Type B pancreatic cell (in vitro differentiated cells): ENCODE measurements around the gene PRICKLE2. TPM values are rescaled to one million over a fixed set of nuclear protein-coding genes. Genes with fewer than 3 reads are reported as not detected.
A peak's percentile ranks its signal among the peaks of the same experiment; 100 is the strongest.

Source experiments
- DNase-seq: peaks from one replicate; pipeline ENCODE4 v3.0.0; 2021; ENCODE audit warnings: mixed read lengths; ENCODE audit not compliant: unreplicated experiment; ENCODE audit errors: extremely low spot score
- H3K27ac Mint-ChIP-seq: 2 replicates; pipeline ENCODE4 v1.8.0; 2021; ENCODE audit warnings: mild to moderate bottlenecking, mixed read lengths
- H3K27me3 Mint-ChIP-seq: 2 replicates; pipeline ENCODE4 v1.8.0; 2021; ENCODE audit warnings: mixed read lengths
- H3K36me3 Mint-ChIP-seq: 2 replicates; pipeline ENCODE4 v1.8.0; 2021; ENCODE audit warnings: mixed read lengths
- H3K4me1 Mint-ChIP-seq: one replicate; pipeline ENCODE4 v1.8.0; 2021; ENCODE audit warnings: mixed read lengths; ENCODE audit not compliant: unreplicated experiment
- H3K4me3 Mint-ChIP-seq: 2 replicates; pipeline ENCODE4 v1.8.0; 2021; ENCODE audit warnings: mild to moderate bottlenecking, mixed read lengths
- H3K9me3 Mint-ChIP-seq: 2 replicates; pipeline ENCODE4 v1.8.0; 2021; ENCODE audit warnings: mixed read lengths
- total RNA-seq: library from RNA; stranded (reverse); gene quantifications from 2 replicates; pipeline ENCODE4 v1.2.1, GENCODE V29; 2021; ENCODE audit warnings: low replicate concordance
- TF ChIP-seq, protein P1 (sequence below): fragments of 200-600 bp; sonication (generic); conservative IDR thresholded peaks from 2 replicates; pipeline ENCODE4 v1.5.0; 2021; ENCODE audit warnings: antibody characterized with exemption, mild to moderate bottlenecking

Gene PRICKLE2
- total RNA-seq, 1 donor from 2014 or later = 23.6 TPM

DNA sequence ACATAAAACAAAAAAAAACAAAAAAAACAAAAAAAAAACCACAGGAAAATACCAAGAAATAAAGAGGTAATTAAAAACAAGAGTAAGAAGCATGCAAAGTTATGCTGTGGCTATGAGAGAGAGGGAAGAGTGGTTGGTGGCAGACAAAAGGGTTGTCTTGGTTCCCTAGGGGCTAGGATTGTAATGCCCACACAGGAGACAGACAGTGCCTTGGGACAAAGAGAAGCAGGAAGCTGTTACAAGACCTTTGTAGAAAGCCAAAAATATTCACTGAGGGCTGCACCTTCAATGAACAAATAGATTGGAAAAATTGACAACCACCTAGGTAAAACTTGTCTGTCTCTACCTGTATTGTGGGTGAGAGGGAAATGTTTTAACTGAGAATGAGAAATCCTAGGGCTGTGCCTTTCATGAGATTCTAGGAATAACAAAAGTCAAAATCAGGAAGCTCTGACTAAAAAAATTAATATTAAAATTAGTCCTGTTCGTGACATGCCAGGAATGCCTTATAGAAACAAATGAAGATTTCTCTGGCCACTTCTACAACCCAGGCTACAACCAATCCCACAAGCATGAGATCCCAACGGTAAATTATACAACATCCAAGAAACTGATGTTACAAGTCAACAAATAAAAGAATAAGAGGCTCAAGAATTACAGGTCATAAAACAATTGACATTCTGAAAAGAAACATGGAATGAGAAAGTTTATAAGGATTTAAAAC, 45.0 kb upstream of the PRICKLE2 start:
- peaks cover 30% of the 10 kb centered on the region for H3K4me1 Mint-ChIP-seq
- H3K27me3 Mint-ChIP-seq = peaks cover 9% of the 10 kb centered on the region
- DNase-seq = no peak

DNA sequence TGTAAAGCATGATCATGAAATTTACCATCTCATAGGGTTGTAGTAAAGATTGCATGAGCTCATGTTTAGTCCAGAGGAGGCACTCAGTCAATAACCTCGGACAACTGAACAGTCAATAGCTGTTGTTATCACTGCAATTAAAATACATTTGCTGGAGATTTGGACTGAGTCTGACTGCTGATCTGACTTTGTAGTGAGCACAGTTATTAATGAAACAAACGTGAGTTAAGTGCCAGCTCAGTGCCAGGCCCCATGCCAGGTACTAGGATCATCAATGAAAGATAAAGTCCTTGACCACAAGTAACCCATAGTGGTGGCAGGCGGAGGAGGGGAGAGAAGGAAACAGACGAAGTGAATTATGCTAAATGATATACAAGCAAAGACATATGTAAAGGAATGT, 43.7 kb upstream of the PRICKLE2 start:
- Mint-ChIP-seq H3K9me3 (peaks cover 12% of the 10 kb centered on the region), H3K36me3 (peaks cover 3% of the 10 kb centered on the region), H3K4me1 (peaks cover 41% of the 10 kb centered on the region), H3K4me3 (peak overlapping the region; percentile 80), H3K27ac (no peak overlapping the region), H3K27me3 (peaks cover 9% of the 10 kb centered on the region)
- TF ChIP-seq, protein P1, sequence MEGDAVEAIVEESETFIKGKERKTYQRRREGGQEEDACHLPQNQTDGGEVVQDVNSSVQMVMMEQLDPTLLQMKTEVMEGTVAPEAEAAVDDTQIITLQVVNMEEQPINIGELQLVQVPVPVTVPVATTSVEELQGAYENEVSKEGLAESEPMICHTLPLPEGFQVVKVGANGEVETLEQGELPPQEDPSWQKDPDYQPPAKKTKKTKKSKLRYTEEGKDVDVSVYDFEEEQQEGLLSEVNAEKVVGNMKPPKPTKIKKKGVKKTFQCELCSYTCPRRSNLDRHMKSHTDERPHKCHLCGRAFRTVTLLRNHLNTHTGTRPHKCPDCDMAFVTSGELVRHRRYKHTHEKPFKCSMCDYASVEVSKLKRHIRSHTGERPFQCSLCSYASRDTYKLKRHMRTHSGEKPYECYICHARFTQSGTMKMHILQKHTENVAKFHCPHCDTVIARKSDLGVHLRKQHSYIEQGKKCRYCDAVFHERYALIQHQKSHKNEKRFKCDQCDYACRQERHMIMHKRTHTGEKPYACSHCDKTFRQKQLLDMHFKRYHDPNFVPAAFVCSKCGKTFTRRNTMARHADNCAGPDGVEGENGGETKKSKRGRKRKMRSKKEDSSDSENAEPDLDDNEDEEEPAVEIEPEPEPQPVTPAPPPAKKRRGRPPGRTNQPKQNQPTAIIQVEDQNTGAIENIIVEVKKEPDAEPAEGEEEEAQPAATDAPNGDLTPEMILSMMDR = no peak
- no peak for DNase-seq

More for the DNA sequence above, 45.0 kb upstream of the PRICKLE2 start:
- TF ChIP-seq, protein P1 = no peak
- peaks cover 3% of the 10 kb centered on the region for H3K36me3 Mint-ChIP-seq
- H3K9me3 Mint-ChIP-seq = peaks cover 12% of the 10 kb centered on the region
- H3K4me3 Mint-ChIP-seq = no peak overlapping the region
- H3K27ac Mint-ChIP-seq = no peak overlapping the region

DNA sequence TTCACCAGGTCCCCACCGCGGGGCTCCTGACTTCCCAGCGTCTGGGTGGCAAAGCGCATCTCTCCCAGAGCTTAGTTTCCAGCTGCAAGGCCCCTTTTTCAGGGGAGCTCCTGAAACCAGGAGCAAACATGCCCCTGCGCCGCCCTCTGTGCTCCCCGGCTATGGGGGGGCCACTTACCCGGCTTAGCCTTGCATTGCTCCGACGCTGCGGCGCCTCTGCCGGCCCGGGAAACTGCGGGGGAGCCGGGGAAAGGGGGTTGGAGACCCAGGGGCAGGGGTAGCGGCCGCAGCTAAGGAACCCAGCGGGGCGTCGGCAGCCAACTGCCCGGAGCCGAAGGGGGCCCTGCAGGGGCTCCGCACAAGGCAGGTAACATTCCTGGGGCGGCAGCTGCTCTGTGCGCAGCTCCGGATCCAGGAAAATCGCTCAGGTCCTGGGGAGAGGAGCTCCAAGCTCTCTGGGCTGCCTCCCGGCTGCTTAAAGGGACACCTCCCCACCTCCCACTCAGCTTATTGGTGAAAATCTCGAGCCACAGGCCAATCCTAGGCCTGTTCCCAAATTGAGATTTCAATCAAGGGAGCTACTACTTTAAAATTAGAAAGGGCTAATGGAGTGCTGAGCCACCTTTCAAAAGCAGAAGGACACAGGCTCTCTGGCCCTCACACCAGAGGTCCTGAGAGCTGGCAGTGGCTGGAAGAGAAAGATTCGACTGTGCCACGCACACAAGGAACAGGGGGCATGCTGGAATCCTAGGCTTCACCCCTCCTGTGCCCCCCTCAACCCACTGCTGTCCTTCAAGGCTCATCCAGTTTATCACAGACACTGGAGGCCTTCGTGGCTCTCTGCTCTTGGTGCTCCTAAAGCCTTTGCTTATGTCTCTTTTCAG, 42.7 kb upstream of the PRICKLE2 start:
- Mint-ChIP-seq H3K4me1 (peaks cover 47% of the 10 kb centered on the region), H3K4me3 (peak overlapping the region; percentile 80), H3K27me3 (peaks cover 9% of the 10 kb centered on the region), H3K27ac (no peak overlapping the region), H3K9me3 (peaks cover 12% of the 10 kb centered on the region), H3K36me3 (peaks cover 6% of the 10 kb centered on the region)
- TF ChIP-seq, protein P1 = no peak
- DNase-seq = no peak

DNA sequence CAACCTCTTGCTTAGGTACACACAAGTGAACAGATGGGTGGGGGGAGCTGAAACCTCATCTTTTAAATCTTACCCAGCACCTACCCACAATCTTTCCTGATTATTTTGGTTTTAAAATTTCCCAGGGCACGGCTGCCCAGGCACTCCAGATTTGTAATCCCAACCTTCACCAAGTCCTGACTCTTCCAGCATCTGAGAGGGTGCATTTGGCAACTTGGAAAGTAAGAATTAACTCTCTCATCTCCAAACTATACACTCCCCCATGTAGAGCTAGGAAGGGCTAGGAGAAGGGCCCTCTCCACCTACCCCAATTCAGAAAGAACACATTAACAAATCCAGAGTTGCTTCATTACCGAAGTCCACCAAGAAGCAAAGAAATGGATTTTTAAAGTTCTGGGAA, 41.7 kb upstream of the PRICKLE2 start:
- Mint-ChIP-seq H3K36me3 (peaks cover 10% of the 10 kb centered on the region), H3K27me3 (peaks cover 13% of the 10 kb centered on the region), H3K4me3 (peak overlapping the region; percentile 80), H3K9me3 (peaks cover 12% of the 10 kb centered on the region), H3K4me1 (peaks cover 54% of the 10 kb centered on the region), H3K27ac (peak overlapping the region; percentile 31)
- DNase-seq = no peak
- TF ChIP-seq, protein P1 = no peak

DNA sequence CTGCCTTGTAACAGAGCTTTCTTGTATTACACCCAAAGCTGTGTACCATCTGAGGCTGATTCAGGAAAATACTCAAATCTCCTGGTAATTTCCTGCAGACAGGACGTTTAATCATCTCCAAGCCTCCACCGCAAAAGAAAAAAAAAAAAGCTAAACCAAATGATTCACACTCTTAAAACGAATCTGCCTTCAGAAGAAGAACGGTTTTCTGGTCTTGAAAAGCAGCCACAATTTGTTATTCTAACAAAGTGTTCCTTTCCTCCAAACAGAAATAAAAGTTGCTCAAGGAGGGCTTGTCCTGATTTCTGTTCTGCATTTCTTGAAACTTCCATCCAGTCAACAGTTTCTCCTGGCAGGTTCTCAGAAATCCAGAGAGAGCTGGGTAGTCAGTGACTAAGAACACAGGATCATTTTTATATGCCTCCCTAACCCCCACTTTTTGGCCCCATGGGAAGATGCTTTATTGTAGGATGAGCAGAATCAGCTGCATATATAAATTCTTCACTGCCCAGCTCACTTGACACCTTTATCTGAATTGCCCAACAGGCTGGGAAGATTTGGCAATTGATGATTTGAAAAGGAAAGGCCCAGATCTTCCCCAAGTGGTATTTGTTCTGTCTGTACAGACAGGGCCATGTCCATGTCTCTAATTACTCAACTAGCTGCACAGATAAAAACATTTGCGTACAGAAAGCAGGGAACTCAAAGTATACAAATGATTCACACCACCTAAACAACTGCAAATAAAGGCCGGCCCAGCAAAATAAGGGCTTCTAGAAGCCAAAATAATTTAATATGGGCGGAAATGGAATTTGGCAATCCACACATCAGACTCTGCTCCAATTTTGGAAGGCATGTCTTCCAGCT, 41.0 kb upstream of the PRICKLE2 start:
- TF ChIP-seq, protein P1 = no peak
- Mint-ChIP-seq H3K4me3 (peak overlapping the region; percentile 80), H3K4me1 (peaks cover 57% of the 10 kb centered on the region)

More for the DNA sequence above, 41.0 kb upstream of the PRICKLE2 start:
- Mint-ChIP-seq H3K27me3 (peaks cover 13% of the 10 kb centered on the region), H3K27ac (no peak overlapping the region), H3K36me3 (peaks cover 10% of the 10 kb centered on the region), H3K9me3 (peaks cover 12% of the 10 kb centered on the region)
- no peak for DNase-seq
